Liver (tissue), 3 donors: ENCODE measurements around the gene SLC35F2.

Source experiments
- EGR1 ChIP-seq, 2 donors: IDR thresholded peaks; 2 replicates each; pipeline ENCODE4 v1.6.1; 2016 to 2018; ENCODE audit warnings: antibody characterized with exemption in 2 of 2, low read depth in 2 of 2
- FOXA1 ChIP-seq: IDR thresholded peaks from 2 replicates; pipeline ENCODE4 v1.6.1; 2016; ENCODE audit warnings: antibody characterized with exemption
- FOXA2 ChIP-seq: IDR thresholded peaks from 2 replicates; pipeline ENCODE4 v1.6.1; 2016; ENCODE audit warnings: antibody characterized with exemption
- GABPA ChIP-seq, 2 donors: IDR thresholded peaks in 1 of 2; conservative IDR thresholded peaks in 1 of 2; 2 replicates each; pipeline ENCODE4 v1.6.1; 2016; ENCODE audit warnings: antibody characterized with exemption in 2 of 2, mild to moderate bottlenecking in 1 of 2, moderate library complexity in 1 of 2
- JUND ChIP-seq, 2 donors: IDR thresholded peaks; 2 replicates each; pipeline ENCODE4 v1.6.1; 2016; ENCODE audit warnings: antibody characterized with exemption in 2 of 2
- RAD21 ChIP-seq, 2 donors: IDR thresholded peaks; 2 replicates each; pipeline ENCODE4 v1.6.1; 2016; ENCODE audit warnings: antibody characterized with exemption in 2 of 2, mild to moderate bottlenecking in 2 of 2
- SP1 ChIP-seq: IDR thresholded peaks from 2 replicates; pipeline ENCODE4 v1.6.1; 2018; ENCODE audit warnings: antibody characterized with exemption, mild to moderate bottlenecking
- TAF1 ChIP-seq: conservative IDR thresholded peaks from 2 replicates; pipeline ENCODE4 v1.6.1; 2016; ENCODE audit warnings: antibody characterized with exemption, mild to moderate bottlenecking
- YY1 ChIP-seq: IDR thresholded peaks from 2 replicates; pipeline ENCODE4 v1.6.1; 2016; ENCODE audit warnings: antibody characterized with exemption, mild to moderate bottlenecking
- TF ChIP-seq, protein P1 (sequence below): fragments of 150-350 bp; IDR thresholded peaks from 2 replicates; pipeline ENCODE4 v1.5.1; 2017; ENCODE audit warnings: improper control_type of control experiment, low read depth, low read length; ENCODE audit not compliant: missing input control
- TF ChIP-seq, protein P2 (sequence below): IDR thresholded peaks from 2 replicates; pipeline ENCODE4 v1.6.1; 2016; ENCODE audit warnings: antibody characterized with exemption
- TF ChIP-seq, protein P3 (sequence below): IDR thresholded peaks from 2 replicates; pipeline ENCODE4 v1.6.1; 2016; ENCODE audit warnings: antibody characterized with exemption
- TF ChIP-seq, protein P4 (sequence below): IDR thresholded peaks from 2 replicates; pipeline ENCODE4 v1.6.1; 2016; ENCODE audit warnings: antibody characterized with exemption
- donor health status: healthy.
- donor health status: healthy.

DNA sequence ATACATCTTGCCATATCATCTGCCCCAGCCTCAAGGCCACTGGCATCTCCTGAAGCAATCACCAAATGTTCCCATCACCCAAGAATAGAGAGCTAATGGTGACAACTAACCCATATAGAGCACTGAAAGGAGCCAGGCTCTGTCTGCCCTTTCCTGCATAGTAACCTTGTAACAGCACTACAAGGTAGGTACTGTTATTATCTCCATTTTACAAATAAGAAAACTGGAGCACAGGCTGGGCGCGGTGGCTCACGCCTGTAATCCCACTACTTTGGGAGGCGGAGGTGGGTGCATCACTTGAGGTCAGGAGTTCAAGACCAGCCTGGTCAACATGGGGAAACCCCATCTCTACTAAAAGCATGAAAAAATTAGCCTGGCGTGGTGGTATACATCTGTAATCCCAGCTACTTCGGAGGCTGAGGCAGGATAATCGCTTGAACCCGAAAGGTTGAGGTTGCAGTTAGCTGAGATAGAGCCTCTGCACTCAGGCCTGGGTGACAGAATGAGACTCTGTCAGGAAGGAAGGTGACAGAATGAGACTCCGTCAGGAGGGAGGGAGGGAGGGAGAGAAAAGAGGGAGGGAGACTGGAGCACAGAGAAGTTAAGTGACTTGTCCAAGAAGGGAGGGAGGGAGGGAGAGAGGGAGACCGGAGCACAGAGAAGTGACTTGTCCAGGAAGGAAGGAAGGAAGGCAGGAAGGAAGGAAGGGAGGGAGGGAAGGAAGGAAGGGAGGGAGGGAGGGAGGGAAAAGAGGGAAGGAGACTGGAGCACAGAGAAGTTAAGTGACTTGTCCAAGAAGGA lies 2.2 kb downstream of the SLC35F2 start:
- TF ChIP-seq, protein P1, sequence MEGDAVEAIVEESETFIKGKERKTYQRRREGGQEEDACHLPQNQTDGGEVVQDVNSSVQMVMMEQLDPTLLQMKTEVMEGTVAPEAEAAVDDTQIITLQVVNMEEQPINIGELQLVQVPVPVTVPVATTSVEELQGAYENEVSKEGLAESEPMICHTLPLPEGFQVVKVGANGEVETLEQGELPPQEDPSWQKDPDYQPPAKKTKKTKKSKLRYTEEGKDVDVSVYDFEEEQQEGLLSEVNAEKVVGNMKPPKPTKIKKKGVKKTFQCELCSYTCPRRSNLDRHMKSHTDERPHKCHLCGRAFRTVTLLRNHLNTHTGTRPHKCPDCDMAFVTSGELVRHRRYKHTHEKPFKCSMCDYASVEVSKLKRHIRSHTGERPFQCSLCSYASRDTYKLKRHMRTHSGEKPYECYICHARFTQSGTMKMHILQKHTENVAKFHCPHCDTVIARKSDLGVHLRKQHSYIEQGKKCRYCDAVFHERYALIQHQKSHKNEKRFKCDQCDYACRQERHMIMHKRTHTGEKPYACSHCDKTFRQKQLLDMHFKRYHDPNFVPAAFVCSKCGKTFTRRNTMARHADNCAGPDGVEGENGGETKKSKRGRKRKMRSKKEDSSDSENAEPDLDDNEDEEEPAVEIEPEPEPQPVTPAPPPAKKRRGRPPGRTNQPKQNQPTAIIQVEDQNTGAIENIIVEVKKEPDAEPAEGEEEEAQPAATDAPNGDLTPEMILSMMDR, result no peak
- no peak for TF ChIP-seq FOXA1
- TF ChIP-seq, protein P2, sequence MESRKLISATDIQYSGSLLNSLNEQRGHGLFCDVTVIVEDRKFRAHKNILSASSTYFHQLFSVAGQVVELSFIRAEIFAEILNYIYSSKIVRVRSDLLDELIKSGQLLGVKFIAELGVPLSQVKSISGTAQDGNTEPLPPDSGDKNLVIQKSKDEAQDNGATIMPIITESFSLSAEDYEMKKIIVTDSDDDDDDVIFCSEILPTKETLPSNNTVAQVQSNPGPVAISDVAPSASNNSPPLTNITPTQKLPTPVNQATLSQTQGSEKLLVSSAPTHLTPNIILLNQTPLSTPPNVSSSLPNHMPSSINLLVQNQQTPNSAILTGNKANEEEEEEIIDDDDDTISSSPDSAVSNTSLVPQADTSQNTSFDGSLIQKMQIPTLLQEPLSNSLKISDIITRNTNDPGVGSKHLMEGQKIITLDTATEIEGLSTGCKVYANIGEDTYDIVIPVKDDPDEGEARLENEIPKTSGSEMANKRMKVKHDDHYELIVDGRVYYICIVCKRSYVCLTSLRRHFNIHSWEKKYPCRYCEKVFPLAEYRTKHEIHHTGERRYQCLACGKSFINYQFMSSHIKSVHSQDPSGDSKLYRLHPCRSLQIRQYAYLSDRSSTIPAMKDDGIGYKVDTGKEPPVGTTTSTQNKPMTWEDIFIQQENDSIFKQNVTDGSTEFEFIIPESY, result no peak
- TF ChIP-seq JUND (IDR thresholded peaks at IDR 0.05), result no peak
- TF ChIP-seq GABPA (IDR thresholded peaks at IDR 0.05 in 1 of 2, conservative IDR thresholded peaks at IDR 0.05 in 1 of 2), result no peak
- no peak for TF ChIP-seq TAF1
- no peak for TF ChIP-seq EGR1 (IDR thresholded peaks at IDR 0.05; ENCODE audit: low read depth in 2 of 2)
- no peak for TF ChIP-seq RAD21 (IDR thresholded peaks at IDR 0.05)
- no peak for TF ChIP-seq SP1
- TF ChIP-seq, protein P3, sequence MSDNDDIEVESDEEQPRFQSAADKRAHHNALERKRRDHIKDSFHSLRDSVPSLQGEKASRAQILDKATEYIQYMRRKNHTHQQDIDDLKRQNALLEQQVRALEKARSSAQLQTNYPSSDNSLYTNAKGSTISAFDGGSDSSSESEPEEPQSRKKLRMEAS, result no peak
- no peak for TF ChIP-seq YY1
- no peak for TF ChIP-seq FOXA2
- TF ChIP-seq, protein P4, sequence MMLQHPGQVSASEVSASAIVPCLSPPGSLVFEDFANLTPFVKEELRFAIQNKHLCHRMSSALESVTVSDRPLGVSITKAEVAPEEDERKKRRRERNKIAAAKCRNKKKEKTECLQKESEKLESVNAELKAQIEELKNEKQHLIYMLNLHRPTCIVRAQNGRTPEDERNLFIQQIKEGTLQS, result no peak
